ENCODE data around the gene NR1I3.

- TF ChIP-seq BHLHE40 (IDR thresholded peaks at IDR 0.05; ENCODE audit: low read length), result no peak
- TF ChIP-seq CENPT (CRISPR knock-in tag; IDR thresholded peaks at IDR 0.05; ENCODE audit: low read depth), result no peak
- no peak for TF ChIP-seq HMG20B (CRISPR knock-in tag; conservative IDR thresholded peaks at IDR 0.05)
- no peak for TF ChIP-seq FOXA3 (CRISPR knock-in tag; IDR thresholded peaks at IDR 0.05)
- no peak for TF ChIP-seq SIN3A (IDR thresholded peaks at IDR 0.05; ENCODE audit: borderline replicate concordance, low read depth, low read length)
- TF ChIP-seq, protein P1, sequence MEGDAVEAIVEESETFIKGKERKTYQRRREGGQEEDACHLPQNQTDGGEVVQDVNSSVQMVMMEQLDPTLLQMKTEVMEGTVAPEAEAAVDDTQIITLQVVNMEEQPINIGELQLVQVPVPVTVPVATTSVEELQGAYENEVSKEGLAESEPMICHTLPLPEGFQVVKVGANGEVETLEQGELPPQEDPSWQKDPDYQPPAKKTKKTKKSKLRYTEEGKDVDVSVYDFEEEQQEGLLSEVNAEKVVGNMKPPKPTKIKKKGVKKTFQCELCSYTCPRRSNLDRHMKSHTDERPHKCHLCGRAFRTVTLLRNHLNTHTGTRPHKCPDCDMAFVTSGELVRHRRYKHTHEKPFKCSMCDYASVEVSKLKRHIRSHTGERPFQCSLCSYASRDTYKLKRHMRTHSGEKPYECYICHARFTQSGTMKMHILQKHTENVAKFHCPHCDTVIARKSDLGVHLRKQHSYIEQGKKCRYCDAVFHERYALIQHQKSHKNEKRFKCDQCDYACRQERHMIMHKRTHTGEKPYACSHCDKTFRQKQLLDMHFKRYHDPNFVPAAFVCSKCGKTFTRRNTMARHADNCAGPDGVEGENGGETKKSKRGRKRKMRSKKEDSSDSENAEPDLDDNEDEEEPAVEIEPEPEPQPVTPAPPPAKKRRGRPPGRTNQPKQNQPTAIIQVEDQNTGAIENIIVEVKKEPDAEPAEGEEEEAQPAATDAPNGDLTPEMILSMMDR (CRISPR knock-in tag; IDR thresholded peaks at IDR 0.05), result no peak
- no peak for TF ChIP-seq MTA1 (CRISPR knock-in tag; IDR thresholded peaks at IDR 0.05; ENCODE audit: borderline replicate concordance)
Observed at GRCh38 chr1:161242313-161242712, 4.3 kb upstream of the NR1I3 start.
